ENCODE measurements around the gene MRE11. TPM values are rescaled to one million over a fixed set of nuclear protein-coding genes. Genes with fewer than 3 reads are reported as not detected.

MRE11 gene
- total and polyA plus RNA-seq, 9 of the 15 experiments (the other 6 are each of a cell fraction or from before 2014, with no cell fraction given) = 18.3 to 45.2 (median 29.1) TPM

DNA sequence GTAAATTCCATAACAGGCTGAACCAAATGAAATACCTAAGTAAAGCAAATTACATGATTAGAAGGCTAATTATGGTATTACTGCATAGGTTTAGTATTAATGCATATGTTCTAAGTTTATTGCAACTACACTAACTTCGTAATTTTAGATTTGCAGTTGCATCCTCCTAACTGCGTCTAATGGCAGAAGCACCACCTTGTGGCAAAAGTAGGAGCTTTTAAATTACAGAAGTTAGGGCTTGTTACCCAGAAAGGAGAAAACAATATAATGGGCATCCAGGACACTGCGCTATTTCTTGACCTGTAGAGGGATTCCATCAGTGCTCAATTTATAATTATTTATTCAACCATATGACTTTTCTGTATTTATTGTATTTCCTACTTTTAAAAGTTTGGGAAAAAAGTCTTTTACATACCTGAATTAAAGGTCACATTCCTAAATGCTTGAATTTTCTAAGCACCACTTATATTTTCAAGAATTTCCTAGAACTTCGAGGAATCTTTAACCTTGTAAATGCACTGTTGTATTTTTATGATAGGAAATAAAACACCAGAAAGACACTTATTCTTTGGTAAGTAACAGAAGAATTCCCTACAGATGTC lies 76.2 kb downstream of the MRE11 start:
- Histone ChIP-seq H3K4me3 (no peak overlapping the region), H3K9ac (ENCODE audit: insufficient read depth in 1 of 2, low read depth in 2 of 2, low read length in 2 of 2) (no peak overlapping the region), H4K20me1 (replicated peaks; ENCODE audit: control insufficient read depth, insufficient read depth, low read length) (no peaks in the 10 kb centered on the region), H3K4me1 (replicated peaks in 1 of 2; ENCODE audit: control insufficient read depth in 2 of 2, insufficient read depth in 2 of 2, low read length in 2 of 2) (no peaks in the 10 kb centered on the region), H3K36me3 (ENCODE audit: control insufficient read depth, insufficient read depth, low read length) (peaks cover 15% of the 10 kb centered on the region), H3K4me2 (ENCODE audit: insufficient read depth, low read length) (no peak overlapping the region), H3K79me2 (ENCODE audit: control insufficient read depth, insufficient read depth, low read length) (no peaks in the 10 kb centered on the region), H3K9me1 (ENCODE audit: control insufficient read depth, insufficient read depth, low read length) (no peaks in the 10 kb centered on the region), H3K27me3 (ENCODE audit: control insufficient read depth in 2 of 2, insufficient read depth in 2 of 2, low read length in 2 of 2) (no peaks in the 10 kb centered on the region), H2AFZ (ENCODE audit: low read depth, low read length) (no peak overlapping the region), H3K9me3 (replicated peaks; ENCODE audit: control insufficient read depth, insufficient read depth, low read depth, low read length) (no peaks in the 10 kb centered on the region), H3K27ac (ENCODE audit: extremely low read depth, low read depth, low read length) (no peak overlapping the region)
- CTCF ChIA-PET (ENCODE audit: low intra/inter-chr PET ratio) = interaction anchor here (0.6 to 0.9 kb wide), 3 partner anchors 162 to 496 kb away, joined by 3 read pairs; no protein-coding TSS in a partner anchor
- in situ Hi-C loops (cut with MboI) (loop anchor here (10.0 kb wide), 1 partner anchor 523 kb away; no protein-coding TSS in a partner anchor), intact Hi-C loops (cut with micrococcal nuclease) (loop anchor here (5.0 kb wide), 2 partner anchors 90 to 235 kb away; no protein-coding TSS in a partner anchor)
- no TSS peak for BruUV-seq (replicated peaks)
- POLR2A ChIA-PET = interaction anchor here (0.6 to 1.0 kb wide), 3 partner anchors 19 to 503 kb away, joined by 3 to 4 read pairs (median 4); no protein-coding TSS in a partner anchor
- DNase-seq (ENCODE audit: extremely low read depth in 1 of 4, low spot score in 3 of 4) (peak in 1 of 4 experiments; percentile 22), FAIRE-seq (no peak), ATAC-seq (peak; percentile 79)
- 69% methylated on average over 4 of the region's 4 CpGs for WGBS (ENCODE audit: insufficient coverage, low coverage, missing lambda C conversion rate)
- TF ChIP-seq, protein P1, sequence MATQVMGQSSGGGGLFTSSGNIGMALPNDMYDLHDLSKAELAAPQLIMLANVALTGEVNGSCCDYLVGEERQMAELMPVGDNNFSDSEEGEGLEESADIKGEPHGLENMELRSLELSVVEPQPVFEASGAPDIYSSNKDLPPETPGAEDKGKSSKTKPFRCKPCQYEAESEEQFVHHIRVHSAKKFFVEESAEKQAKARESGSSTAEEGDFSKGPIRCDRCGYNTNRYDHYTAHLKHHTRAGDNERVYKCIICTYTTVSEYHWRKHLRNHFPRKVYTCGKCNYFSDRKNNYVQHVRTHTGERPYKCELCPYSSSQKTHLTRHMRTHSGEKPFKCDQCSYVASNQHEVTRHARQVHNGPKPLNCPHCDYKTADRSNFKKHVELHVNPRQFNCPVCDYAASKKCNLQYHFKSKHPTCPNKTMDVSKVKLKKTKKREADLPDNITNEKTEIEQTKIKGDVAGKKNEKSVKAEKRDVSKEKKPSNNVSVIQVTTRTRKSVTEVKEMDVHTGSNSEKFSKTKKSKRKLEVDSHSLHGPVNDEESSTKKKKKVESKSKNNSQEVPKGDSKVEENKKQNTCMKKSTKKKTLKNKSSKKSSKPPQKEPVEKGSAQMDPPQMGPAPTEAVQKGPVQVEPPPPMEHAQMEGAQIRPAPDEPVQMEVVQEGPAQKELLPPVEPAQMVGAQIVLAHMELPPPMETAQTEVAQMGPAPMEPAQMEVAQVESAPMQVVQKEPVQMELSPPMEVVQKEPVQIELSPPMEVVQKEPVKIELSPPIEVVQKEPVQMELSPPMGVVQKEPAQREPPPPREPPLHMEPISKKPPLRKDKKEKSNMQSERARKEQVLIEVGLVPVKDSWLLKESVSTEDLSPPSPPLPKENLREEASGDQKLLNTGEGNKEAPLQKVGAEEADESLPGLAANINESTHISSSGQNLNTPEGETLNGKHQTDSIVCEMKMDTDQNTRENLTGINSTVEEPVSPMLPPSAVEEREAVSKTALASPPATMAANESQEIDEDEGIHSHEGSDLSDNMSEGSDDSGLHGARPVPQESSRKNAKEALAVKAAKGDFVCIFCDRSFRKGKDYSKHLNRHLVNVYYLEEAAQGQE (IDR thresholded peaks at IDR 0.05; ENCODE audit: borderline replicate concordance) = peak; percentile 50; the same call in 1 of the 2 replicates
- TF ChIP-seq, protein P1 (CRISPR knock-in tag; IDR thresholded peaks at IDR 0.05; ENCODE audit: low read depth) = no peak
- TF ChIP-seq MAFK (IDR thresholded peaks at IDR 0.05; ENCODE audit: low read length) (no peak), RAD21 (CRISPR knock-in tag; conservative IDR thresholded peaks at IDR 0.05 in 1 of 2, IDR thresholded peaks at IDR 0.05 in 1 of 2) (peak; percentile 79 to 80), SOX6 (IDR thresholded peaks at IDR 0.05) (no peak), SREBF1 (IDR thresholded peaks at IDR 0.05; ENCODE audit: borderline replicate concordance, low read depth, low read length) (no peak)
- TF ChIP-seq, protein P2, sequence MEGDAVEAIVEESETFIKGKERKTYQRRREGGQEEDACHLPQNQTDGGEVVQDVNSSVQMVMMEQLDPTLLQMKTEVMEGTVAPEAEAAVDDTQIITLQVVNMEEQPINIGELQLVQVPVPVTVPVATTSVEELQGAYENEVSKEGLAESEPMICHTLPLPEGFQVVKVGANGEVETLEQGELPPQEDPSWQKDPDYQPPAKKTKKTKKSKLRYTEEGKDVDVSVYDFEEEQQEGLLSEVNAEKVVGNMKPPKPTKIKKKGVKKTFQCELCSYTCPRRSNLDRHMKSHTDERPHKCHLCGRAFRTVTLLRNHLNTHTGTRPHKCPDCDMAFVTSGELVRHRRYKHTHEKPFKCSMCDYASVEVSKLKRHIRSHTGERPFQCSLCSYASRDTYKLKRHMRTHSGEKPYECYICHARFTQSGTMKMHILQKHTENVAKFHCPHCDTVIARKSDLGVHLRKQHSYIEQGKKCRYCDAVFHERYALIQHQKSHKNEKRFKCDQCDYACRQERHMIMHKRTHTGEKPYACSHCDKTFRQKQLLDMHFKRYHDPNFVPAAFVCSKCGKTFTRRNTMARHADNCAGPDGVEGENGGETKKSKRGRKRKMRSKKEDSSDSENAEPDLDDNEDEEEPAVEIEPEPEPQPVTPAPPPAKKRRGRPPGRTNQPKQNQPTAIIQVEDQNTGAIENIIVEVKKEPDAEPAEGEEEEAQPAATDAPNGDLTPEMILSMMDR (IDR thresholded peaks at IDR 0.05 in 2 of 3, conservative IDR thresholded peaks at IDR 0.05 in 1 of 3; ENCODE audit: insufficient read depth in 2 of 3, low read depth in 1 of 3, low read length in 3 of 3) = peak; percentile 27 to 54 (median 44); a peak in 4 of 6 replicates
- TF ChIP-seq, protein P3, sequence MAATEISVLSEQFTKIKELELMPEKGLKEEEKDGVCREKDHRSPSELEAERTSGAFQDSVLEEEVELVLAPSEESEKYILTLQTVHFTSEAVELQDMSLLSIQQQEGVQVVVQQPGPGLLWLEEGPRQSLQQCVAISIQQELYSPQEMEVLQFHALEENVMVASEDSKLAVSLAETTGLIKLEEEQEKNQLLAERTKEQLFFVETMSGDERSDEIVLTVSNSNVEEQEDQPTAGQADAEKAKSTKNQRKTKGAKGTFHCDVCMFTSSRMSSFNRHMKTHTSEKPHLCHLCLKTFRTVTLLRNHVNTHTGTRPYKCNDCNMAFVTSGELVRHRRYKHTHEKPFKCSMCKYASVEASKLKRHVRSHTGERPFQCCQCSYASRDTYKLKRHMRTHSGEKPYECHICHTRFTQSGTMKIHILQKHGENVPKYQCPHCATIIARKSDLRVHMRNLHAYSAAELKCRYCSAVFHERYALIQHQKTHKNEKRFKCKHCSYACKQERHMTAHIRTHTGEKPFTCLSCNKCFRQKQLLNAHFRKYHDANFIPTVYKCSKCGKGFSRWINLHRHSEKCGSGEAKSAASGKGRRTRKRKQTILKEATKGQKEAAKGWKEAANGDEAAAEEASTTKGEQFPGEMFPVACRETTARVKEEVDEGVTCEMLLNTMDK (IDR thresholded peaks at IDR 0.05; ENCODE audit: borderline replicate concordance, insufficient read depth, low read depth, low read length, poor library complexity, severe bottlenecking) = no peak

All from K562 (cell line).